Neural progenitor cell (in vitro differentiated cells): ENCODE results near the gene NKD1. TPM values are rescaled to one million over a fixed set of nuclear protein-coding genes. Genes with fewer than 3 reads are reported as not detected.

Source experiments
- DNase-seq: peaks from one replicate; pipeline ENCODE4 v3.0.0-alpha.2; 2016; ENCODE audit warnings: low spot score
- H2AFZ ChIP-seq: fragments of 200-600 bp; sonication (generic); replicated peaks from 2 replicates; pipeline ENCODE4 v1.6.1; 2016; ENCODE audit warnings: antibody characterized with exemption
- H3F3A ChIP-seq: fragments of 200-600 bp; sonication (generic); 2 replicates; pipeline ENCODE4 v1.6.1; 2016; ENCODE audit warnings: antibody characterized with exemption, low read depth
- H3K27ac ChIP-seq: fragments of 200-600 bp; sonication (generic); 2 replicates; pipeline ENCODE4 v1.5.1; 2016; ENCODE audit warnings: mild to moderate bottlenecking
- H3K27me3 ChIP-seq: fragments of 200-600 bp; sonication (generic); 2 replicates; pipeline ENCODE4 v1.6.1; 2016; ENCODE audit warnings: mild to moderate bottlenecking, moderate library complexity
- H3K36me3 ChIP-seq: fragments of 200-600 bp; sonication (generic); 2 replicates; pipeline ENCODE4 v1.5.1; 2016
- H3K4me1 ChIP-seq: fragments of 200-600 bp; sonication (generic); 2 replicates; pipeline ENCODE4 v1.6.1; 2016; ENCODE audit warnings: mixed run types
- H3K4me2 ChIP-seq: fragments of 200-600 bp; sonication (generic); 2 replicates; pipeline ENCODE4 v1.6.1; 2016
- H3K4me3 ChIP-seq: fragments of 200-600 bp; sonication (generic); 2 replicates; pipeline ENCODE4 v1.5.1; 2016
- H3K79me2 ChIP-seq: fragments of 200-600 bp; sonication (generic); 2 replicates; pipeline ENCODE4 v1.6.1; 2016; ENCODE audit warnings: low read depth
- H3K9ac ChIP-seq: fragments of 200-600 bp; sonication (generic); 2 replicates; pipeline ENCODE4 v1.6.1; 2016
- H3K9me3 ChIP-seq: fragments of 200-600 bp; sonication (generic); 2 replicates; pipeline ENCODE4 v1.5.1; 2016; ENCODE audit warnings: low read depth
- H4K20me1 ChIP-seq: fragments of 200-600 bp; sonication (generic); 2 replicates; pipeline ENCODE4 v1.6.1; 2016; ENCODE audit warnings: low read depth
- H3K27ac Mint-ChIP-seq: 3 replicates; pipeline ENCODE4 v1.8.0; 2021; ENCODE audit warnings: mixed read lengths
- H3K27me3 Mint-ChIP-seq: 2 replicates; pipeline ENCODE4 v1.8.0; 2022; ENCODE audit warnings: low read depth, mild to moderate bottlenecking, inconsistent platforms, moderate library complexity, mixed read lengths; ENCODE audit not compliant: insufficient read depth
- H3K36me3 Mint-ChIP-seq: 3 replicates; pipeline ENCODE4 v1.8.0; 2021; ENCODE audit warnings: mixed read lengths
- H3K4me1 Mint-ChIP-seq: 3 replicates; pipeline ENCODE4 v1.8.0; 2021; ENCODE audit warnings: mixed read lengths
- H3K4me3 Mint-ChIP-seq: 3 replicates; pipeline ENCODE4 v1.8.0; 2021; ENCODE audit warnings: mild to moderate bottlenecking, moderate library complexity, mixed read lengths
- H3K9me3 Mint-ChIP-seq: 3 replicates; pipeline ENCODE4 v1.8.0; 2020; ENCODE audit warnings: mixed read lengths
- CTCF ChIP-seq: fragments of 200-600 bp; sonication (generic); IDR thresholded peaks from 2 replicates; pipeline ENCODE4 v1.5.1; 2017; ENCODE audit warnings: antibody characterized with exemption, mild to moderate bottlenecking
- EZH2 ChIP-seq: fragments of 200-600 bp; sonication (generic); IDR thresholded peaks from 2 replicates; pipeline ENCODE4 v1.6.1; 2017; ENCODE audit warnings: antibody characterized with exemption, mild to moderate bottlenecking, moderate library complexity
- EZH2phosphoT487 ChIP-seq: fragments of 200-600 bp; sonication (generic); IDR thresholded peaks from 2 replicates; pipeline ENCODE4 v1.6.1; 2017; ENCODE audit warnings: antibody characterized with exemption
- total RNA-seq: library from RNA; depleted of rRNA; stranded (reverse); fragments of >200 nt; gene quantifications from 2 replicates; pipeline ENCODE4 v1.2.3, GENCODE V29; 2015; ENCODE audit warnings: low replicate concordance

Gene NKD1
- total RNA-seq, 1 donor from 2014 or later: 5.3 TPM

GRCh38 chr16:50550035-50550434 is 1.8 kb downstream of the NKD1 start:
- peaks cover 2% of the 10 kb centered on the region for H3K27me3 Mint-ChIP-seq
- no peak for DNase-seq
- H3K9me3 Mint-ChIP-seq: no peaks in the 10 kb centered on the region
- H3K4me1 Mint-ChIP-seq: peaks cover 53% of the 10 kb centered on the region
- H3K27ac Mint-ChIP-seq: peak overlapping the region; percentile 57
- peak overlapping the region; percentile 89 for H3K4me3 Mint-ChIP-seq
- peak overlapping the region; percentile 84 for H3K4me2 ChIP-seq
- no peak overlapping the region for H3K4me3 ChIP-seq
- peaks cover 18% of the 10 kb centered on the region for H4K20me1 ChIP-seq
- no peak overlapping the region for H3K9ac ChIP-seq
- no peak overlapping the region for H2AFZ ChIP-seq
- H3K27me3 ChIP-seq: peaks cover 55% of the 10 kb centered on the region
- no peak overlapping the region for H3K27ac ChIP-seq
- H3K9me3 ChIP-seq: no peaks in the 10 kb centered on the region
- H3K36me3 Mint-ChIP-seq: peaks cover 29% of the 10 kb centered on the region
- H3K36me3 ChIP-seq: no peaks in the 10 kb centered on the region
- TF ChIP-seq EZH2phosphoT487 (no peak), CTCF (no peak), EZH2 (no peak)
- no peaks in the 10 kb centered on the region for H3K79me2 ChIP-seq
- peaks cover 12% of the 10 kb centered on the region for H3F3A ChIP-seq
- peaks cover 17% of the 10 kb centered on the region for H3K4me1 ChIP-seq

- no peaks in the 10 kb centered on the region for H3K9me3 ChIP-seq
- no peak overlapping the region for H3K9ac ChIP-seq
- peaks cover 42% of the 10 kb centered on the region for H3K4me1 Mint-ChIP-seq
- DNase-seq: peak; percentile 58
- H3K36me3 Mint-ChIP-seq: peaks cover 33% of the 10 kb centered on the region
- peaks cover 17% of the 10 kb centered on the region for H3K4me1 ChIP-seq
- peak overlapping the region; percentile 89 for H3K4me3 Mint-ChIP-seq
- H3K36me3 ChIP-seq: no peaks in the 10 kb centered on the region
- H3K4me3 ChIP-seq: no peak overlapping the region
- TF ChIP-seq CTCF (no peak), EZH2 (no peak), EZH2phosphoT487 (no peak)
- peaks cover 12% of the 10 kb centered on the region for H3F3A ChIP-seq
- H3K9me3 Mint-ChIP-seq: no peaks in the 10 kb centered on the region
- peak overlapping the region; percentile 17 for H3K4me2 ChIP-seq
- H3K27ac Mint-ChIP-seq: peak overlapping the region; percentile 5
- H3K27me3 ChIP-seq: peaks cover 44% of the 10 kb centered on the region
- peaks cover 18% of the 10 kb centered on the region for H4K20me1 ChIP-seq
- H2AFZ ChIP-seq: no peak overlapping the region
- no peaks in the 10 kb centered on the region for H3K79me2 ChIP-seq
- H3K27ac ChIP-seq: no peak overlapping the region
- peaks cover 2% of the 10 kb centered on the region for H3K27me3 Mint-ChIP-seq
Observed at GRCh38 chr16:50550866-50551641, 2.9 kb downstream of the NKD1 start.

- TF ChIP-seq CTCF: no peak
- no peak for TF ChIP-seq EZH2
- no peak for TF ChIP-seq EZH2phosphoT487
- no peaks in the 10 kb centered on the region for H3K79me2 ChIP-seq
- no peaks in the 10 kb centered on the region for H3F3A ChIP-seq
- H2AFZ ChIP-seq: no peak overlapping the region
- peaks cover 37% of the 10 kb centered on the region for H3K4me1 Mint-ChIP-seq
- no peak overlapping the region for H3K9ac ChIP-seq
- H3K36me3 Mint-ChIP-seq: peaks cover 46% of the 10 kb centered on the region
- H3K4me3 Mint-ChIP-seq: no peak overlapping the region
- peaks cover 29% of the 10 kb centered on the region for H3K27me3 ChIP-seq
- no peaks in the 10 kb centered on the region for H3K9me3 ChIP-seq
- H3K27ac ChIP-seq: no peak overlapping the region
- no peak for DNase-seq
- peaks cover 10% of the 10 kb centered on the region for H3K9me3 Mint-ChIP-seq
- no peak overlapping the region for H3K4me3 ChIP-seq
- H3K4me1 ChIP-seq: peaks cover 17% of the 10 kb centered on the region
- peaks cover 18% of the 10 kb centered on the region for H4K20me1 ChIP-seq
- H3K27ac Mint-ChIP-seq: no peak overlapping the region
- H3K27me3 Mint-ChIP-seq: peaks cover 4% of the 10 kb centered on the region
- no peaks in the 10 kb centered on the region for H3K36me3 ChIP-seq
- H3K4me2 ChIP-seq: no peak overlapping the region
Observed at GRCh38 chr16:50552476-50553101, 4.4 kb downstream of the NKD1 start.
